Spleen (tissue), 7 donors: ENCODE data around the gene MPPE1.

ENCODE experiments used
- POLR2A ChIP-seq, 3 donors: fragments of 450-650 bp; IDR thresholded peaks; one replicate each; pipeline ENCODE4 v1.5.1; 2017; ENCODE audit warnings: antibody characterized with exemption in 3 of 3, mild to moderate bottlenecking in 1 of 3
- TF ChIP-seq, protein P1 (sequence below), 11 experiments: fragments of 200-600 bp in 7 of 11; fragments of 450-650 bp in 4 of 11; sonication (generic) in 4 of 11; IDR thresholded peaks in 8 of 11; conservative IDR thresholded peaks in 3 of 11; 1 replicate in 7 of 11; 2 replicates in 4 of 11; pipeline versions ENCODE4 v1.4.0 to v1.8.0; 2016 to 2021; ENCODE audit warnings: antibody characterized with exemption in 11 of 11, inconsistent platforms in 4 of 11, mild to moderate bottlenecking in 1 of 11
- donor health status: DM: no; HTN: no; CAD: no; lungs with moderate emphysema.
- donor health status: DM: no; HTN: no; CAD: no.
- donor health status: DM: no; HTN: no; CAD: no.

DNA sequence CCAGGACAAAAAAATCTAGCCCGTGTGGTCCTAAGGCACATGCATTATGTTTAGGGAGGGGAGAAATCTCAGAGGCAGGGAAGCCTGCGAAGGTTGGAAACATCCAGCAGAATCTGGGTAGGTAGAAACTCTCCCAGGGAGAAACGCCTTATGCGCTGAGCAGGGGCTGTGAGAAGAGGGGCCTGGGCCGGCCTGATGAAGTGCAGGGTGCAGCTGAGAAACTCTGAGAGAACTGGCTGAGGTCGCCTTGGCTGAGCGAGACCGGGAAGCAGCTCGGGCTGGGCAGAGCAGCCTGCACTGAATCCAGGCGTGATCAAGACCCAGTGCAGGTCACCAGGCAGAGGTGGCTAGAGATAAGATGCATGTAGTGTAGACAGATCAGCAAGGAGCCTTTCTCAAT is 41.8 kb downstream of the MPPE1 start:
- TF ChIP-seq POLR2A (IDR thresholded peaks at IDR 0.05) = no peak
- TF ChIP-seq, protein P1, sequence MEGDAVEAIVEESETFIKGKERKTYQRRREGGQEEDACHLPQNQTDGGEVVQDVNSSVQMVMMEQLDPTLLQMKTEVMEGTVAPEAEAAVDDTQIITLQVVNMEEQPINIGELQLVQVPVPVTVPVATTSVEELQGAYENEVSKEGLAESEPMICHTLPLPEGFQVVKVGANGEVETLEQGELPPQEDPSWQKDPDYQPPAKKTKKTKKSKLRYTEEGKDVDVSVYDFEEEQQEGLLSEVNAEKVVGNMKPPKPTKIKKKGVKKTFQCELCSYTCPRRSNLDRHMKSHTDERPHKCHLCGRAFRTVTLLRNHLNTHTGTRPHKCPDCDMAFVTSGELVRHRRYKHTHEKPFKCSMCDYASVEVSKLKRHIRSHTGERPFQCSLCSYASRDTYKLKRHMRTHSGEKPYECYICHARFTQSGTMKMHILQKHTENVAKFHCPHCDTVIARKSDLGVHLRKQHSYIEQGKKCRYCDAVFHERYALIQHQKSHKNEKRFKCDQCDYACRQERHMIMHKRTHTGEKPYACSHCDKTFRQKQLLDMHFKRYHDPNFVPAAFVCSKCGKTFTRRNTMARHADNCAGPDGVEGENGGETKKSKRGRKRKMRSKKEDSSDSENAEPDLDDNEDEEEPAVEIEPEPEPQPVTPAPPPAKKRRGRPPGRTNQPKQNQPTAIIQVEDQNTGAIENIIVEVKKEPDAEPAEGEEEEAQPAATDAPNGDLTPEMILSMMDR (IDR thresholded peaks at IDR 0.05 in 8 of 11, conservative IDR thresholded peaks at IDR 0.05 in 3 of 11) = no peak
